ENCODE data around the gene KRT27. TPM values are rescaled to one million over a fixed set of nuclear protein-coding genes. Genes with fewer than 3 reads are reported as not detected.

The KRT27 gene
- total RNA-seq, 1 donor from 2014 or later, result not detected

- H3K9me3 ChIP-seq (ENCODE audit: insufficient read depth, low read depth, low read length), result no peaks in the 10 kb centered on the region
- Mint-ChIP-seq H3K9me3 (ENCODE audit: unreplicated experiment) (peaks cover under 1% of the 10 kb centered on the region), H3K27ac (ENCODE audit: unreplicated experiment) (no peak overlapping the region), H3K27me3 (ENCODE audit: low read depth, unreplicated experiment) (peaks cover 37% of the 10 kb centered on the region), H3K36me3 (ENCODE audit: low read depth, unreplicated experiment) (no peaks in the 10 kb centered on the region), H3K4me1 (ENCODE audit: low read depth, unreplicated experiment) (peaks cover 10% of the 10 kb centered on the region), H3K4me3 (ENCODE audit: unreplicated experiment) (no peak overlapping the region)
- DNase-seq (ENCODE audit: low read depth) (peak; percentile 66), FAIRE-seq (peak; percentile 43)
- H3K27me3 ChIP-seq (ENCODE audit: insufficient read depth, low read length), result no peaks in the 10 kb centered on the region
- H3K9ac ChIP-seq (ENCODE audit: low read length), result peak overlapping the region; percentile 20
- no peaks in the 10 kb centered on the region for H3K36me3 ChIP-seq (ENCODE audit: insufficient read depth, low read length)
- H3K4me1 ChIP-seq (ENCODE audit: insufficient read depth, low read length), result peaks cover 12% of the 10 kb centered on the region
- H3K4me3 ChIP-seq (ENCODE audit: insufficient read depth, low read depth, low read length), result peak overlapping the region; percentile 0
- TF ChIP-seq CTCF (IDR thresholded peaks at IDR 0.05; ENCODE audit: insufficient read depth, low read depth, low read length), result no peak
- no peak for TF ChIP-seq EZH2 (IDR thresholded peaks at IDR 0.05; ENCODE audit: insufficient read depth, low read length)
- H3K79me2 ChIP-seq (ENCODE audit: insufficient read depth, low read length), result no peaks in the 10 kb centered on the region
- H2AFZ ChIP-seq (ENCODE audit: low read depth, low read length), result no peak overlapping the region
- peak overlapping the region; percentile 57 for H3K4me2 ChIP-seq (ENCODE audit: low read length)
- no peaks in the 10 kb centered on the region for H4K20me1 ChIP-seq (ENCODE audit: insufficient read depth, low read length)
- H3K27ac ChIP-seq (ENCODE audit: low read depth, low read length), result peak overlapping the region; percentile 75
Measured at GRCh38 chr17:40809721-40810421, 27.5 kb upstream of the KRT27 start.

GRCh38 chr17:40806131-40806530 is 23.8 kb upstream of the KRT27 start:
- H3K4me1 ChIP-seq (ENCODE audit: insufficient read depth, low read length), result peaks cover 12% of the 10 kb centered on the region
- no peak overlapping the region for H3K4me2 ChIP-seq (ENCODE audit: low read length)
- H3K27me3 ChIP-seq (ENCODE audit: insufficient read depth, low read length), result peaks cover 12% of the 10 kb centered on the region
- H3K4me1 Mint-ChIP-seq (ENCODE audit: low read depth, unreplicated experiment), result peaks cover 10% of the 10 kb centered on the region
- H3K27ac ChIP-seq (ENCODE audit: low read depth, low read length), result no peak overlapping the region
- H3K9me3 ChIP-seq (ENCODE audit: insufficient read depth, low read depth, low read length), result no peaks in the 10 kb centered on the region
- no peak overlapping the region for H3K27ac Mint-ChIP-seq (ENCODE audit: unreplicated experiment)
- no peak overlapping the region for H3K4me3 ChIP-seq (ENCODE audit: insufficient read depth, low read depth, low read length)
- no peak for DNase-seq (ENCODE audit: low read depth)
- no peak for TF ChIP-seq CTCF (IDR thresholded peaks at IDR 0.05; ENCODE audit: insufficient read depth, low read depth, low read length)
- no peak for TF ChIP-seq EZH2 (IDR thresholded peaks at IDR 0.05; ENCODE audit: insufficient read depth, low read length)
- H3K9ac ChIP-seq (ENCODE audit: low read length), result no peak overlapping the region
- no peak overlapping the region for H3K4me3 Mint-ChIP-seq (ENCODE audit: unreplicated experiment)
- H3K9me3 Mint-ChIP-seq (ENCODE audit: unreplicated experiment), result peaks cover 1% of the 10 kb centered on the region
- H3K79me2 ChIP-seq (ENCODE audit: insufficient read depth, low read length), result no peaks in the 10 kb centered on the region
- FAIRE-seq, result no peak
- peaks cover 34% of the 10 kb centered on the region for H3K27me3 Mint-ChIP-seq (ENCODE audit: low read depth, unreplicated experiment)
- H3K36me3 Mint-ChIP-seq (ENCODE audit: low read depth, unreplicated experiment), result no peaks in the 10 kb centered on the region
- no peak overlapping the region for H2AFZ ChIP-seq (ENCODE audit: low read depth, low read length)
- H4K20me1 ChIP-seq (ENCODE audit: insufficient read depth, low read length), result no peaks in the 10 kb centered on the region
- H3K36me3 ChIP-seq (ENCODE audit: insufficient read depth, low read length), result no peaks in the 10 kb centered on the region

GRCh38 chr17:40803617-40804082 is 21.3 kb upstream of the KRT27 start:
- H3K27me3 Mint-ChIP-seq (ENCODE audit: low read depth, unreplicated experiment), result peaks cover 25% of the 10 kb centered on the region
- peaks cover 25% of the 10 kb centered on the region for H3K27me3 ChIP-seq (ENCODE audit: insufficient read depth, low read length)
- no peak for FAIRE-seq

More at GRCh38 chr17:40803617-40804082, 21.3 kb upstream of the KRT27 start:
- no peaks in the 10 kb centered on the region for H4K20me1 ChIP-seq (ENCODE audit: insufficient read depth, low read length)
- no peak overlapping the region for H3K4me3 ChIP-seq (ENCODE audit: insufficient read depth, low read depth, low read length)
- Mint-ChIP-seq H3K27ac (ENCODE audit: unreplicated experiment) (no peak overlapping the region), H3K9me3 (ENCODE audit: unreplicated experiment) (peaks cover 1% of the 10 kb centered on the region), H3K4me3 (ENCODE audit: unreplicated experiment) (no peak overlapping the region), H3K4me1 (ENCODE audit: low read depth, unreplicated experiment) (no peaks in the 10 kb centered on the region), H3K36me3 (ENCODE audit: low read depth, unreplicated experiment) (no peaks in the 10 kb centered on the region)
- no peaks in the 10 kb centered on the region for H3K36me3 ChIP-seq (ENCODE audit: insufficient read depth, low read length)
- H3K4me1 ChIP-seq (ENCODE audit: insufficient read depth, low read length), result no peaks in the 10 kb centered on the region
- peak; percentile 32 for DNase-seq (ENCODE audit: low read depth)
- no peak overlapping the region for H3K27ac ChIP-seq (ENCODE audit: low read depth, low read length)
- H3K9ac ChIP-seq (ENCODE audit: low read length), result no peak overlapping the region
- peak overlapping the region; percentile 13 for H3K4me2 ChIP-seq (ENCODE audit: low read length)
- H3K9me3 ChIP-seq (ENCODE audit: insufficient read depth, low read depth, low read length), result no peaks in the 10 kb centered on the region
- H2AFZ ChIP-seq (ENCODE audit: low read depth, low read length), result no peak overlapping the region
- H3K79me2 ChIP-seq (ENCODE audit: insufficient read depth, low read length), result no peaks in the 10 kb centered on the region
- no peak for TF ChIP-seq EZH2 (IDR thresholded peaks at IDR 0.05; ENCODE audit: insufficient read depth, low read length)
- peak; percentile 92 for TF ChIP-seq CTCF (IDR thresholded peaks at IDR 0.05; ENCODE audit: insufficient read depth, low read depth, low read length)
